GM03348 (cell line): Measurements from ENCODE around the gene FAM9C.
A peak's percentile ranks its signal among the peaks of the same experiment; 100 is the strongest.
"Not testable (repeated sequence)": the region's sequence is repeated elsewhere in the genome, so short reads cannot be mapped to it uniquely, and the experiment has no call there.

Experiments used
- DNase-seq: peaks from one replicate; pipeline ENCODE4 v3.0.0; 2012; ENCODE audit warnings: low spot score

The FAM9C gene

GRCh38 chrX:13076176-13076961 is 31.9 kb upstream of the FAM9C start:
- DNase-seq = no peak

DNA sequence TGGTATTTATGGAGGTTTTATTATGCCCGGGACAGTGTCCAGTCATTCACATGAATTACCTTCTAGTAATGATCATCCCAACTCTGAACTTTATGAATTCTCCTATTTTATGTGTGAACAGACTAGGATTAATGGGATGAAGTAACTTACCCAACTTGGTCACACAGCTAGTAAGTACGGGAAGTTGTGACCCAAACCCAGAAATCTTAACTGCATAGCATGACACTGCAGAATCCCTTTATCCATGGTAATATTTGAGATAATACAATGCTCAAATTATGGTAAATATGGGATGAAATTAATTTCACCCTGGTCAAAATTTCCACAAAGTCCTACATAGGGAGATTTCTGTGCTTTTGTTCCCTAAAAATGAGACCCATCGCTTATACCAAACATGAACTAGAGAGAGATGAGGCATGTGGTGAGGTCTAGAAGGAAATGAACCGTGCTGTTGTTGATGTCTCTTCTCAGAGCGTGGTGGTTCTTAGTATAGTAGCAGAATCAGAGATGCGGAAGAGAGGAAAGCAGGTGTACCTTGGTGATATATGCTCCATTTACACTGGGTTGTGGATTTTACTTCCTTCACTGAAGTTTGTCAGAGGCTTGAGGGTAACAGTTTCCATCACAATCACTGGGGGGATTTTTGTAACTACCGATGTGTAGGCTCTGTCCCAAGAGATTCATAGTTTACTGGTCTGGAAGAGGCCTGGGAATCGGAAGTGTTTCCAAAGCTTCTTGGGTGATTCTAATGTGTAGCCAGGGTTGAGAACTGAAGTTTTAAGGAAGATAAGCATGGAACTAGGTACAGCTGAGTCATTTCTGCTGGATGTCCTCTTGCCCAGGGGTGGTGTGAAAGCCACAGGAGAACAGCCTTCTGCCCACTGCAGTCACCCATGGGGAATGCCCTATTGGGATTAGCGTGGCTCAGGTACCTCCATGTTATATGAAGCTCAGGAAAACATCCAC is 30.2 kb upstream of the FAM9C start:
- DNase-seq = no peak

DNA sequence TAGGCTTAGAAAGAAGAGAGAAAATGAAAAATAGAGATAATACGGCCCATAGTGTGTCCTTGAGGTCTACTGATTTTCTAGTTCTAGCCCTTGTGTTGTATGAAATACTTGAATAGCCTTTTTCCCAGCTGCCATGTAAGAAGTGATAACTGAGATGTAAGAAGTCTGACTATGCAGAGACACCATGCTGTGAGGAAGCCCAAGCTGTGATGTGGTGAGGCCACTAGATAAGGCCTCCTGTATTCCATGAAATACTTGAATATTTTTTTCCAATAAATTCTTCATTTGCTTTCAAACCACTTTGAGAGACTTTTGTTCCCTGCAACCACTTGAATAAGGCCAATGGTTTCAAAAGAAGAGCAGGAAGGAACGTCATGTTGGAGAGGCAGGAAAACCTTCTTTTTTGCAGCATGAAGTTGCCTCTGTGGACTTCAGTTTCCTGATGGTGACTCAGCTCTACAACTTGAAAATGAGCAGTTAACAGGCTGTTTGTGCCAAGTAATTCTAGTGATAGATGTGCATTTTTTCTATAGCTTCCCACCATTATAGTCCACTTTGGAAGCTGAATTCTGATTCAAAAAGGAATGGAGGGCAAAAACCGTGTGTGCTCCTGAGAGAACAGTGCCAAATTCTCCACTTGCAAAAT is 25.5 kb upstream of the FAM9C start:
- DNase-seq = no peak

DNA sequence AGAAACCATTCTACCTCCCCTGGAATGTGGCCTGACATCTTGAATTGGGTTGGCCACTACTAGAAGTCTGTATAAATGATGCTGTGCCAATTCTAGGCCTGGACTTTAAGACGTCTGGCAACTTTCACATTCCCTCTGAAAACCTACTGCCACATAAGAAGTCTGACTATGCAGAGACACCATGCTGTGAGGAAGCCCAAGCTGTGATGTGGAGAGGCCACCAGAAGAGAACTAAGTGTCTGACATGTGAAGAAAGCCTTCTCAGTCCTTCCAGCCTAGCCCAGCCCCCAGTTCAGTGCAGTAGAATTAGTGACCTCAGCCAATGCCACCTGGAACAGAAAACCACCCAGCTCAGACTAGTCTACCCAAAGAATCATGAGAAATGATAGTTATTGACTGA is 24.2 kb upstream of the FAM9C start:
- DNase-seq = no peak

DNA sequence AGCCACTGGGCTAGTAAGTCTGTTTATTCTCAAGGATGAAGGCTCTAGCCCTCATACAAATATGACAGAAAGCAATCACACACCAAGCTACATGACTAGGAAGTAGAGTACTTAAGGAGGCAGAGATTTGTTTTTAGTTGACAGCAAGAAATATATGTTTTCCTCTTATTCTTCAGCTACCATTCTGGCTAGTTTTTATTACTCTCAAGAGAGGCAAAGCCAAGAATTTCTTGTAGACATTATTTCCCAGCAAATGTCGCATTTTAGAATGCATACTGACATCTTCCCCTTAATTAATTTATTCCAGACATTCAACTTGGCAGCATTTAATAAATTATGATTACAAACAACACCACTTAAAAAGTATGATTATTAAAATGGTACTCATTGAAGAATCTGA is 23.4 kb upstream of the FAM9C start:
- DNase-seq = no peak

- no peak for DNase-seq
Measured at GRCh38 chrX:13066391-13066790, 22.0 kb upstream of the FAM9C start.

DNA sequence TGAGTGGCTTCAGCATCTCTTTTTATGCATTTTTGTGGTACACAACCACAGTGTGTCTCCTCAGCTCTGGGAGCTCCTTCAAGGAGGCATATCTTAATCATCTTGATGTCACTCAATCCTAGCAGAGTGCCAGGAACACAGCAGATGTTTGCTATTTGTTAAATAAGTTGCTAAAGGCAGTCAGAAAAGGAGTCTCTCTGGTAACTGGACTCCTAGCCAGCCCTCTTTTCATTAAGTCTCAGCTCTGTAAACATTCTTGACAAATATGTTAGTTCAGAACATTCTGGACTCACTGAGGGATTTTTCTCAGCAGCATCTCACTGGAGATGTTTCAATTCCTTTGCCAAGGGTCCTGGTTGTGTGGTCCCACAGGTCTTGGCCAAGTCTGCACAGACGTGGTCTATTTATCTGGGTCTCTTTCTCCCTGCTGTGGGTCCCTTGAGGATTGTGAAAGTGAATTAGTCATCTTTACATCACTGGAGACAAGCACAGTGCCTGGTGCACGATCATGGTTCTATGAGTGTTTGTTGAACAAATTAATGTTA is 20.3 kb upstream of the FAM9C start:
- peak; percentile 53 for DNase-seq

DNA sequence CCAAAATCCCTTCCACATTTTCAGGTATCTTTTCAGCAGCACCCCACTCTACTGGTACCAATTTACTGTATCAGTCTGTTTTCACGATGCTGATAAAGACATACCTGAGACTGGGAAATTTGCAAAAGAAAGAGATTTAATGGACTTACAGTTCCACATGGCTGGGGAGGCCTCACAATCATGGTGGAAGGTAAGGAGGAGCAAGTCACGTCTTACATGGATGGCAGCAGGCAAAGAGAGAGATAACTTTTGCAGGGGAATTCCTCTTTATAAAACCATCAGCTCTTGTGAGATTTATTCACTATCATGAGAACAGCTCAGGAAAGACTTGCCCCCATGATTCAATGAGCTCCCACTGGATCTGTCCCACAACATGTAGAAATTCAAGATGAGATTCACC is 18.7 kb upstream of the FAM9C start:
- not testable (repeated sequence) for DNase-seq

DNA sequence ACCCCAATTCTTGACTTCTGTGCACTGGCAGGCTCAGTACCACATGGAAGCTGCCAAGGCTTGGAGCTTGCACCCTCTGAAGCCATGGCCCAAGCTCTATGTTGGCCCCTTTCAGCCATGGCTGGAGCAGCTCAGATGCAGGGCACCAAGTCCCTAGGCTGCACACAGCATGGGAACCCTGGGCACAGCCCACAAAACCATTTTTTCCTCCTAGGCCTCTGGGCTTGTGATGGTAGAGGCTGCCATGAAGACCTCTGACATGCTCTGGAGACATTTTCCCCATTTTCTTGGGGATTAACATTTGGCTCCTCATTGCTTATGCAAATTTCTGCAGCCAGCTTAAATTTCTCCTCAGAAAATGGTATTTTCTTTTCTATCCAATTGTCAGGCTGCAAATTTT is 17.9 kb upstream of the FAM9C start:
- DNase-seq = not testable (repeated sequence)

DNA sequence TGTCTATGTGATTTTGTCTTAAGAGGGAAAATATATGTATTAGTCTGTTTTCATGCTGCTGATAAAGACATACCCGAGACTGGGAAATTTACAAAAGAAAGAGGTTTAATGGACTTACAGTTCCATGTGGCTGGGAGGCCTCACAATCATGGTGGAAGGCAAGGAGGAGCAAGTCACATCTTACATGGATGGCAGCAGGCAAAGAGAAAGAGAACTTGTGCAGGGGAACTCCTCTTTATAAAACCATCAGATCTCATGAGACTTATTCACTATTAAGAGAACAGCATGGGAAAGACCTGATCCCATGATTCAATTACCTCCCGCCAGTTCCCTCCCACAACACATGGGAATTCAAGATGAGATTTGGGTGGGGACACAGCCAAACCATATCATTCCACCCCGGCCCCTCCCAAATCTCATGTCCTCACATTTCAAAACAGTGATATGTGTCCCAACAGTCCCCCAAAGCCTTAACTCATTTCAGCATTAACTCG is 16.8 kb upstream of the FAM9C start:
- not testable (repeated sequence) for DNase-seq

- no peak for DNase-seq
Measured at GRCh38 chrX:13059637-13060499, 15.4 kb upstream of the FAM9C start.

DNA sequence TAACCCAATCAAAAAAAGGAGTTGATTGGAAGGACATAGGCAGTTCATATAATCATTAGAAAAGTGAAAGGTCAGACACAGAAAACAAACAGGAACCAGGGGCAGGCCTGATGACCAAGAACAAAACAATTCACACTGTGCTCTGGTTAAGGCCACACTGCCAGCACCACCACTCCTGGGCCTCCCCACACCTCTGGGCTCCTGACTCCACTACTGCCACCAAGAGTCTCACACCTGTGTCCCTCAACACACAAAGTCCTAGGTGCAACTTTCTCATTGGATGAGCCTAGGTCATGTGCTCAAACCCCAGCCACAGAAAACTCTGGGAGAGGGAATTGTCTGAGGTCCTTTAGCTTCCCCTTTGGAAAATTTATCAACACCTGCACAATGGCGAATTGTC is 11.1 kb upstream of the FAM9C start:
- DNase-seq = no peak

DNA sequence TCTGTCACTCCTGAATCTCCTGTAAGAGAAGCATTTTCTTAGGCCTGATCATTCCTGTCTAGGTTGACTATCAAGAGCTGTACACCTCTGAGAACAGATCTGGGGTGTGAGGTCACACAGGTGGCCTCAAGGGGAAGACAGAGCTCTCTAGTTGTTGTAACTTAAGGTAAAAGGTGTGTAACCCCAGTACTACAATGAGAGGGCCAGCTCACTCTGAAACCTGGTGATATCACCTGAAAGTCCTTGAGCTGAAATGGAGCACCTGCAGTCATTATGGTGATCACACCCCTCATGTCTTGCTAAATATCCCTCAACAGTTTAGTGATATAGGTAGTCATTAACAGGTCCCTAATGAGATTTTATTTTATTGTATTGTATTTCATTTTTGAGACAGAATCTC is 8.8 kb upstream of the FAM9C start:
- DNase-seq = no peak

DNA sequence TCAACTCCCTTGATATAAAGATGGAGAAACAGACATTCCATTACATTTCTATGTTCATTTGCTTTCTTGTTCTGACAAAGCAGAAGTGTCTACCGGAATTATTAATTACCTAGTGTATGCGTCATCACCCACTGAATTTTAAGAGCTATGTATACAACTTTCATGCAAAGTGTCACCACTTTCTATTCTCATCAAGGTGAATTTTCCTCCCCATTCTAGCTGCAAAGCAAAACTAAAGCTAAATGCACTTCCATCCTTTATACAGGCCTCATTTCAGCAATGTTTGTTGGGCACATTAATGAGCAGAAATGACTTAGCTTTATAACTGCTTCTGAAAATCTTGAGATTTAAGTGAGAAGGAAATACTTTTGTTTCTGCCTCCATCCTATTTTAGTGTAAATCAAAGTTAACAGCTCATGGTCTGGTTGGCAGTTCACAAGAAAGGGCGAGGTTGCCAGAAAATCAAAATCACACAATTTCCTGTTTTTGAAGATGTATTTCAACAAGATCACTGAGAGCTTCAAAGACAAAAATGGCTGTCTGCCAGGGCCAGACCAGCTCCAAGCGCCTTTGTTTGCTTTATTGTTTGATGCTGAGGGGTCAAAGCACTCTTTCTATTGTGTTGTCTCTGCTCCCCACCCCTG is 7.2 kb upstream of the FAM9C start:
- DNase-seq = no peak

- no peak for DNase-seq
Measured at GRCh38 chrX:13051167-13051528, 6.7 kb upstream of the FAM9C start.

DNA sequence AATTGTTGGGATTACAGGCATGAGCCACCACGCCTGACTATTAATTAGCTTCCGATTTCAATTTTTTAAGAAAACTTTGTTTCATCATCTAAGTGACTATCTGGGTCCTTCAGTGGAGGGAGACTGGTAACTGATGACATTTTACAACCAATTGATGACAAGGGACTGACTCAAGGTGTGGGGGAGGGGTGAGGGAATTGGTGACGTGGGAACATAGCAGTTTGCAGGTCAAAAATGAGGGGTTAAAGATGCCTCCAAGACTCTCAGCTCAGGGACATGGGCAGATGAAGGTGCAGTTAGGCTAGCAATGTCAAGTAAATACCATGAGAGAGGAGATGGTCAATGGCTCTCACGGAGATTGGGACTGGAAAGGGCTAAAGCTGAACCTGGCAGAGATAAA is 5.7 kb upstream of the FAM9C start:
- DNase-seq = no peak

DNA sequence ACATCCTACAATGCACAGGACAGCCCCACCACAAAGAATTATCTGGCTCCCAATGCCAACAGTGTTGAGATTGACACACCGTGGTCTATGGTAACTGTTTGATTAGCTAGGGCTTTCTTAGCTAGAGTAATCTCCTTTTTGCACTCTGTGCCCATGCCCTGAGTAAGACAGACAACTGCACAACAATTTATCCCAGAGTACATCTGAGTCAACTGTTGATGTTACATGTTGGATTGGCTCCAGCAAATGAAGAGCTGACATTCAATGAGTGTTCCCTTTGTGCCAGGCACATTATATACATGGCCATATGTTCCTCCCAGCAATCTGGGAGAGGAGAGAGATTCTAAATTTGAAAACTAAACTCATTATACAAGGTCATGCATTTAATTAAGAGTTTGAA is 3.9 kb upstream of the FAM9C start:
- DNase-seq = no peak

GRCh38 chrX:13047759-13048158 is 3.3 kb upstream of the FAM9C start:
- no peak for DNase-seq

DNA sequence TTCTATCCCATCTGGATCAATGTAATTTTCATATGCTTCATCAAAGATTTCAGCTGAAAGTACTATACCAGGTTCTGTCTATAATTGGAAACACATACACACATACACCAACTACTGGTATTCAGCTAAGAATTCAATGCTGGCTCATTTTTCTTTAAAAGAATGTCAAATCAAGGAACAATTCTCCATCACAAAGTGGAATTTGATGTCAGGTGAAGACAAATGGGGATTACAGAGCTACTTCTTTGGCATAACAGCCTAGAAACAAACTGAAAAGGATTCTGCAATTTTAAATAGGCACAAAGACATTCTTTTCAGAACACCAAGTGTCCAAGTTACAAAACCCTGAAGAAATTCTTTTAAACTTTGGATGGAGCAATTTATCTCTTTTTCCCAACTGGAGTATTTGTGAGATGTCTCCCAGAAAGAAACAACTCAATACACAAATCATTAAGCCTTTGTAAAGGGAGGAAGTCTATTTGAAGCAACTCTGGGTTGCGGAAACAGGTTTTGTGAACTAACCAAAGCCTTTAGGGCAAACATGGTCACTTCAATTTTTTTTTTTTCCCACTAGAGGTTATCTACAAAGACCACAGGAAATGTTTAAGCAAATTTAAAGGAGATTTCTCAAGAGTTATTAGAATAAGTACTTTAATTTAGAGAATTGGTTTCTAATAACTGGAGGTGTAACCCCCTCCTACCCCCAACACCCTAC is 1.9 kb upstream of the FAM9C start:
- DNase-seq = no peak

DNA sequence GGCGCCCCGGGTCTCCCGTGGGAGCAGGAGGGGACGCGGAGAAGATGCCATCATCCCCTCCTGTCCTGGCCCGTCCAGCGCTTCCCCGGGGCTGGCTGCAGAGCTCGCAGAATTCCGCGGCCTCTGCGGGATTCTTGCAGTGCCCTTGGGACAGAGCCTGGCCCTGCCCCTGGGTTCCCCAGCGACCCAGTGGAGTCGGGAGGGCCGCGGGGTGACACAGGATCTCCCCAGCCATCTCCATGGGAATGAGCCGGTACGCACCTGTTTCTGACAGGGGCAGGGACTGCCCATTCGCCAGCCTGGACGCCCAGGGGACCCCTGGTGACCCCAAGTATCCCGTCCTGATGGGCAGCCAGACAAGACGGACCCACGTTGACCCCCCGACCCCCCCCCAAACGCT is 482 bp downstream of the FAM9C start:
- no peak for DNase-seq
